HCT116 (cell line): ENCODE results near the gene FMC1. TPM values are rescaled to one million over a fixed set of nuclear protein-coding genes. Genes with fewer than 3 reads are reported as not detected.

Experiments
- ATAC-seq: fragments of 200-7000 bp; cut with Tn5 transposase; 2 replicates; pipeline ENCODE4 v1.9.1; 2020; ENCODE audit warnings: mild to moderate bottlenecking, moderate library complexity
- BruUV-seq: library from RNA; stranded (reverse); fragments of 400-500 nt; replicated peaks from 2 replicates; lab custom pipeline; 2021; lab: Mats Ljungman, UMichigan
- CTCF ChIA-PET: fragments of 300-600 bp; sonication (Branson Sonifier 250); formaldehyde crosslinking; loops from one replicate; lab custom pipeline; 2021; ENCODE audit warnings: antibody characterized with exemption; lab: Charles Lee
- POLR2A ChIA-PET: fragments of 300-600, 350-600 bp; sonication (Branson Sonifier 250); formaldehyde crosslinking; loops from one replicate; lab custom pipeline; 2021; ENCODE audit warnings: antibody characterized with exemption; lab: Charles Lee
- RAD21 ChIA-PET, 2 experiments: fragments of 300-600 bp; sonication (Branson Sonifier 250); formaldehyde crosslinking; loops; one replicate each; lab custom pipeline; 2023; ENCODE audit warnings: low total read pairs in 2 of 2; ENCODE audit not compliant: uncharacterized antibody in 2 of 2, unreplicated experiment in 2 of 2, low non-redundant PET in 1 of 2; lab: Charles Lee
- DNase-seq: peaks from one replicate; pipeline ENCODE4 v3.0.0-alpha.2; 2010; ENCODE audit warnings: low read depth, low spot score
- H2AFZ ChIP-seq: fragments of 200-600 bp; shearing (Covaris generic), sonication (generic); 2 replicates; pipeline ENCODE4 v1.6.1; 2017; ENCODE audit warnings: low read depth, mixed run types, mixed read lengths, antibody characterized with exemption, low read length; ENCODE audit not compliant: poor library complexity, severe bottlenecking
- H3K27ac ChIP-seq: 2 replicates; pipeline ENCODE4 v1.5.1; 2012; ENCODE audit warnings: low read depth, low read length
- H3K27me3 ChIP-seq: fragments of 200-600 bp; sonication (generic); 2 replicates; pipeline ENCODE4 v1.6.1; 2016; ENCODE audit warnings: mixed run types, low read length, mixed read lengths; ENCODE audit not compliant: insufficient read depth
- H3K36me3 ChIP-seq, 2 experiments: fragments of 200-500 bp in 1 of 2; fragments of 200-600 bp in 1 of 2; sonication (Bioruptor generic) in 1 of 2; sonication (generic) in 1 of 2; 2 replicates each; pipeline versions ENCODE4 v1.5.1 to v1.6.1; 2014 to 2016; ENCODE audit warnings: low read length in 2 of 2, inconsistent platforms in 1 of 2, mixed read lengths in 1 of 2, mixed run types in 1 of 2; ENCODE audit not compliant: insufficient read depth in 2 of 2, control insufficient read depth in 1 of 2
- H3K4me1 ChIP-seq, 2 experiments: fragments of 200-600 bp in 1 of 2; sonication (generic) in 1 of 2; 2 replicates each; pipeline versions ENCODE4 v1.5.1 to v1.6.1; 2012 to 2017; ENCODE audit warnings: low read length in 2 of 2, inconsistent platforms in 1 of 2, mild to moderate bottlenecking in 1 of 2, mixed read lengths in 1 of 2, mixed run types in 1 of 2, moderate library complexity in 1 of 2; ENCODE audit not compliant: insufficient read depth in 2 of 2, control insufficient read depth in 1 of 2
- H3K4me2 ChIP-seq: fragments of 200-600 bp; sonication (generic); 2 replicates; pipeline ENCODE4 v1.6.1; 2017; ENCODE audit warnings: mixed run types, low read length, mixed read lengths
- H3K4me3 ChIP-seq, 2 experiments: fragments of 200-600 bp in 1 of 2; sonication (generic) in 1 of 2; replicated peaks in 1 of 2; 2 replicates each; pipeline ENCODE4 v1.5.1; 2011 to 2016; ENCODE audit warnings: low read length in 2 of 2, control low read depth in 1 of 2, low read depth in 1 of 2, mild to moderate bottlenecking in 1 of 2, mixed read lengths in 1 of 2, mixed run types in 1 of 2
- H3K79me2 ChIP-seq: fragments of 200-600 bp; sonication (generic); 2 replicates; pipeline ENCODE4 v1.6.1; 2017; ENCODE audit warnings: mild to moderate bottlenecking, mixed run types, low read length, moderate library complexity, mixed read lengths; ENCODE audit not compliant: insufficient read depth
- H3K9ac ChIP-seq: fragments of 200-600 bp; sonication (generic); 2 replicates; pipeline ENCODE4 v1.6.1; 2016; ENCODE audit warnings: low read length, mixed read lengths
- H3K9me2 ChIP-seq: fragments of 200-600 bp; sonication (generic), shearing (Covaris generic); 2 replicates; pipeline ENCODE4 v1.6.1; 2017; ENCODE audit warnings: mixed run types, mild to moderate bottlenecking, moderate library complexity; ENCODE audit not compliant: insufficient read depth
- H3K9me3 ChIP-seq, 2 experiments: fragments of 200-500 bp in 1 of 2; fragments of 200-600 bp in 1 of 2; sonication (Bioruptor generic) in 1 of 2; sonication (generic) in 1 of 2; 2 replicates each; pipeline ENCODE4 v1.6.1; 2014 to 2017; ENCODE audit warnings: low read length in 2 of 2, mixed read lengths in 2 of 2, inconsistent platforms in 1 of 2, low read depth in 1 of 2, mild to moderate bottlenecking in 1 of 2, mixed run types in 1 of 2, moderate library complexity in 1 of 2; ENCODE audit not compliant: control insufficient read depth in 1 of 2, insufficient read depth in 1 of 2
- H4K20me1 ChIP-seq: fragments of 200-600 bp; sonication (generic), shearing (Covaris generic); 2 replicates; pipeline ENCODE4 v1.6.1; 2017; ENCODE audit warnings: mixed run types, mild to moderate bottlenecking, moderate library complexity; ENCODE audit not compliant: insufficient read depth
- CBX3 ChIP-seq: IDR thresholded peaks from 2 replicates; pipeline ENCODE4 v1.6.1; 2012; ENCODE audit warnings: low read depth
- CEBPB ChIP-seq: IDR thresholded peaks from 2 replicates; pipeline ENCODE4 v1.6.1; 2012; ENCODE audit warnings: low read depth
- CTCF ChIP-seq, 3 experiments: fragments of 200-600 bp in 1 of 3; sonication (generic) in 1 of 3; IDR thresholded peaks in 2 of 3; conservative IDR thresholded peaks in 1 of 3; 2 replicates each; pipeline ENCODE4 v1.5.1; 2012 to 2017; ENCODE audit warnings: low read depth in 2 of 3, low read length in 2 of 3, antibody characterized with exemption in 1 of 3, borderline replicate concordance in 1 of 3, control low read depth in 1 of 3, mild to moderate bottlenecking in 1 of 3, mixed read lengths in 1 of 3, mixed run types in 1 of 3, moderate library complexity in 1 of 3; ENCODE audit not compliant: insufficient read depth in 1 of 3
- EGR1 ChIP-seq: IDR thresholded peaks from 2 replicates; pipeline ENCODE4 v1.6.1; 2012; ENCODE audit warnings: low read depth
- ELF1 ChIP-seq: IDR thresholded peaks from 2 replicates; pipeline ENCODE4 v1.6.1; 2012; ENCODE audit warnings: low read depth, borderline replicate concordance
- EZH2 ChIP-seq: fragments of 200-600 bp; sonication (generic); IDR thresholded peaks from 2 replicates; pipeline ENCODE4 v1.6.1; 2017; ENCODE audit warnings: antibody characterized with exemption, mixed run types
- JUND ChIP-seq: IDR thresholded peaks from 2 replicates; pipeline ENCODE4 v1.6.1; 2012
- MAX ChIP-seq: IDR thresholded peaks from 2 replicates; pipeline ENCODE4 v1.6.1; 2012
- POLR2AphosphoS5 ChIP-seq: IDR thresholded peaks from 2 replicates; pipeline ENCODE4 v1.6.1; 2011; ENCODE audit warnings: mild to moderate bottlenecking, low read depth, low read length, moderate library complexity
- RAD21 ChIP-seq: IDR thresholded peaks from 2 replicates; pipeline ENCODE4 v1.6.1; 2012; ENCODE audit warnings: low read depth, mild to moderate bottlenecking
- REST ChIP-seq: IDR thresholded peaks from 2 replicates; pipeline ENCODE4 v1.6.1; 2012; ENCODE audit warnings: low read depth
- SIN3A ChIP-seq: IDR thresholded peaks from 2 replicates; pipeline ENCODE4 v1.6.1; 2012; ENCODE audit warnings: low read depth
- SP1 ChIP-seq: IDR thresholded peaks from 2 replicates; pipeline ENCODE4 v1.6.1; 2012; ENCODE audit warnings: low read depth
- SRF ChIP-seq: IDR thresholded peaks from 2 replicates; pipeline ENCODE4 v1.6.1; 2012; ENCODE audit warnings: low read depth
- TCF7L2 ChIP-seq: IDR thresholded peaks from 2 replicates; pipeline ENCODE4 v1.7.0; 2011; ENCODE audit warnings: borderline replicate concordance, inconsistent platforms; ENCODE audit not compliant: insufficient read depth, insufficient read length; ENCODE audit errors: extremely low read depth
- YY1 ChIP-seq: IDR thresholded peaks from 2 replicates; pipeline ENCODE4 v1.6.1; 2011; ENCODE audit warnings: low read length, low read depth, moderate library complexity, mild to moderate bottlenecking; ENCODE audit not compliant: insufficient replicate concordance; ENCODE audit errors: extremely low read depth
- ZBTB33 ChIP-seq: IDR thresholded peaks from 2 replicates; pipeline ENCODE4 v1.6.1; 2011; ENCODE audit warnings: mild to moderate bottlenecking, low read length, moderate library complexity; ENCODE audit not compliant: insufficient replicate concordance; ENCODE audit errors: extremely low read depth
- ZFX ChIP-seq: fragments of 450-650 bp; IDR thresholded peaks from 2 replicates; pipeline ENCODE4 v1.6.1; 2017
- ZNF274 ChIP-seq: fragments of 200-500 bp; sonication (Bioruptor generic); IDR thresholded peaks from 2 replicates; pipeline ENCODE4 v1.6.1; 2014; ENCODE audit warnings: mild to moderate bottlenecking, low read depth, low read length, inconsistent platforms
- intact Hi-C: fragments of 100-400 bp; cut with micrococcal nuclease; formaldehyde crosslinking; loops from 2 replicates; pipeline ENCODE4 v1.10.0; 2022
- total RNA-seq: library from RNA; stranded (reverse); gene quantifications from one replicate; pipeline ENCODE4 v1.2.1, GENCODE V29; 2021; ENCODE audit not compliant: unreplicated experiment
- TF ChIP-seq, protein P1 (sequence below): IDR thresholded peaks from 2 replicates; pipeline ENCODE4 v1.6.1; 2012

FMC1 gene
- total RNA-seq, 1 experiment from 2014 or later = 19.4 TPM

DNA sequence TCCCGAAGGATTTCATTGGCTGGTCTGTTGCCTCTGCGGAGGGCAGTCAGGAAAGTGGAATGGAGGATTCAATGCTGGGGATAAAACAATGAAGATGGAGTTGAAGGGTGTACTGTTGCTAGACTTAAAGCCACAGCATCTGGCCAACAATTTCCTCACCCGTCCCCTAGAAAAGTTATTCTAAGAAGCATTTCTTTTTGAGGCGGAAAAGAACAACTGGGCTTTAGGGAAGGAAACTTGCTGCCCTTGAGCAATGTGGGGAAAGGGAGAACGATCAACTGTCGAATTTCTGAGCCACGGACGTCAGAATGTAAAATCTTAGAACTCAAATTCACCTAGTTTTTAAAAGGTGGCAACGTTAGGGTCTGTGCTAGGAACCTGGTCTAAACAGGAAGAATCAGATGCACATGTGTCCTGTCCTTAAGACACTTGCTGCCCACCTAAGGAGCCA is 664 bp downstream of the FMC1 start:
- Histone ChIP-seq H3K9me2 (no peaks in the 10 kb centered on the region), H2AFZ (no peak overlapping the region), H3K4me3 (peak overlapping the region; percentile 78 to 90), H3K4me2 (peak overlapping the region; percentile 94)
- no peak for ATAC-seq
- no peak for TF ChIP-seq TCF7L2
- TF ChIP-seq, protein P1, sequence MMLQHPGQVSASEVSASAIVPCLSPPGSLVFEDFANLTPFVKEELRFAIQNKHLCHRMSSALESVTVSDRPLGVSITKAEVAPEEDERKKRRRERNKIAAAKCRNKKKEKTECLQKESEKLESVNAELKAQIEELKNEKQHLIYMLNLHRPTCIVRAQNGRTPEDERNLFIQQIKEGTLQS = no peak
- TF ChIP-seq CBX3 = no peak
- no peak for TF ChIP-seq ZNF274
- no peak for TF ChIP-seq SRF
- TF ChIP-seq EZH2 = no peak
- TF ChIP-seq REST = no peak
- TF ChIP-seq CEBPB = no peak
- TF ChIP-seq ZBTB33 = no peak
- no peak for TF ChIP-seq ZFX
- TF ChIP-seq ELF1 = no peak
- no peak for TF ChIP-seq RAD21
- no peak for TF ChIP-seq MAX
- TF ChIP-seq CTCF (IDR thresholded peaks at IDR 0.05 in 2 of 3, conservative IDR thresholded peaks at IDR 0.05 in 1 of 3; ENCODE audit: borderline replicate concordance in 1 of 3, insufficient read depth in 1 of 3, low read depth in 2 of 3, low read length in 2 of 3) = no peak
- no peak; the same call in 1 of the 2 replicates for TF ChIP-seq POLR2AphosphoS5
- TF ChIP-seq JUND = no peak
- no peak for TF ChIP-seq EGR1
- TF ChIP-seq SP1 = no peak
- no peak for TF ChIP-seq YY1
- no peak for TF ChIP-seq SIN3A
- TF ChIP-seq, all 23 proteins: peak for 0
- ChIA-PET CTCF (no interaction called here), RAD21 (no interaction called here), POLR2A (no interaction called here)
- H3K4me1 ChIP-seq = peaks cover 3 to 26% of the 10 kb centered on the region in 2 experiments; a peak in 3 of 4 replicates
- H3K27ac ChIP-seq = peak overlapping the region; percentile 95
- TSS peak; percentile 72 for BruUV-seq
- H3K9ac ChIP-seq = peak overlapping the region; percentile 94
- no peaks in the 10 kb centered on the region for H4K20me1 ChIP-seq
- intact Hi-C loops = loop anchor here (1.0 to 10.0 kb wide), 2 partner anchors 18 to 237 kb away; partner anchors contain the start of genes LUC7L2 and ZC3HAV1
- no peak for DNase-seq
- no peaks in the 10 kb centered on the region for H3K27me3 ChIP-seq
- H3K9me3 ChIP-seq = peaks cover 0 to 5% of the 10 kb centered on the region in 2 experiments; a peak in 1 of 4 replicates
- H3K36me3 ChIP-seq = no peaks in the 10 kb centered on the region
- peaks cover 24% of the 10 kb centered on the region for H3K79me2 ChIP-seq
